GM19467 (cell line): ENCODE measurements around the gene PRKG1.

Experiments
- ATAC-seq: cut with Tn5 transposase; IDR thresholded peaks from one replicate; pipeline ENCODE4 v1.9.1; 2021; ENCODE audit warnings: mild to moderate bottlenecking, moderate library complexity; ENCODE audit not compliant: unreplicated experiment

The PRKG1 gene

DNA sequence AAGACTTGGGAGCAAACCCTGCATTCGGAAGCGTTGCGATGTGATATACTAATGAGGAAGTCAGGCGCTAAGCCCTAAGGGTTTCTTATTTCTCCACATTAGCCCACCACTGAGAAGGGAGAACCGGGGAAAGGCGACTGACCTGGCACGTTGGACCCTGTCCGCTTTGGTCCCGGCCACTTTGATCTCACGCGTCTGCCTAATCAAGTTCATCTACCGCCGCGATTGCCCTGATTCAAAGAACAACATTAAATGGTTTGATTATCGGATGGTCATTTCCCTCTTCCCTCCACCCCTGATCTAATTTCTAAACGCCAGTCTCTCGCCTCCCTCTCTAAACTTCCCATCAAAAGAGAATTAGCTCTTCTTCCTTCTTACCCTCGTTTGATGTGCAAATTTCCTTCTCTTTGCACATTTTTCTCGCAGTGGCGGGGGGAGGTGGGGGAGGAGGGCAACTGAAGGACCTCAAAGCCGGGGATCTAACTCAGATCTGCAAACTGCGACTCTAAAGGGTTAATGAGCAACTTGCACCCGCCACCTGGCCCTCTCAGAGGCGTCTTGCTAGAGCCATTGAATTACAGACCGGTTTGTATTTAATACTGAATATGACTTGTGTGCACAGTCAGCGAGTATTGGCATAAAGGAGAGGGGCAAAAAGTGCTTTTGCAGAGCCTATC is 1239.1 kb downstream of the PRKG1 start:
- ATAC-seq = no peak

DNA sequence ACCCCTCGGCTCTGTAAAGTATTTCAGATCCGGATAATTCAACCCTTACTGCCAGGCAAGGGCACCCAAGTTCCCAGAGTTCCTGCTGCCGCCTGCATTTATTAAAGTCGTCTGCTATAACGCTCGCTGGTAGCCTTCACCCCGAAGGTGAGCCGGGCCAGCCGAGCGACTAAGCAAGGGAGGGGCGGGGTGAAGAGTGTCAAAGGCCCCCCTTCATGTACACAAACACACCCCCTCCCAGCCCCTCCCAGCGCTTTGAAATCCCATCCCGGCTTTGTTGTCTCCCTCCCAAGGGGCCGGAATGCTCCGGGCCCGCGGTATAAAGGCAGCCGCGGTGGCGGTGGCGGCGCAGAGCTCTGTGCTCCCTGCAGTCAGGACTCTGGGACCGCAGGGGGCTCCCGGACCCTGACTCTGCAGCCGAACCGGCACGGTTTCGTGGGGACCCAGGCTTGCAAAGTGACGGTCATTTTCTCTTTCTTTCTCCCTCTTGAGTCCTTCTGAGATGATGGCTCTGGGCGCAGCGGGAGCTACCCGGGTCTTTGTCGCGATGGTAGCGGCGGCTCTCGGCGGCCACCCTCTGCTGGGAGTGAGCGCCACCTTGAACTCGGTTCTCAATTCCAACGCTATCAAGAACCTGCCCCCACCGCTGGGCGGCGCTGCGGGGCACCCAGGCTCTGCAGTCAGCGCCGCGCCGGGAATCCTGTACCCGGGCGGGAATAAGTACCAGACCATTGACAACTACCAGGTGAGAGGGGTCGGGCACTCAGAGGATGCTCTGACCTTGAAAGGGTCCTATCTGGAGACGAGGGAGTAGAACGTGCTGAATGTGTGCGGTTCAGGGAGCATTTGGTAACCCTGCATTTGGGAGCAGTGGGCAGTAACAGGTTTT is 1239.9 kb downstream of the PRKG1 start, which contains the start of gene DKK1:
Gene DKK1, plus strand, starts transcription at position 349 of the 889 bp plus-strand sequence. Its CDS starts 154 bp downstream, at position 503.
- no peak for ATAC-seq

DNA sequence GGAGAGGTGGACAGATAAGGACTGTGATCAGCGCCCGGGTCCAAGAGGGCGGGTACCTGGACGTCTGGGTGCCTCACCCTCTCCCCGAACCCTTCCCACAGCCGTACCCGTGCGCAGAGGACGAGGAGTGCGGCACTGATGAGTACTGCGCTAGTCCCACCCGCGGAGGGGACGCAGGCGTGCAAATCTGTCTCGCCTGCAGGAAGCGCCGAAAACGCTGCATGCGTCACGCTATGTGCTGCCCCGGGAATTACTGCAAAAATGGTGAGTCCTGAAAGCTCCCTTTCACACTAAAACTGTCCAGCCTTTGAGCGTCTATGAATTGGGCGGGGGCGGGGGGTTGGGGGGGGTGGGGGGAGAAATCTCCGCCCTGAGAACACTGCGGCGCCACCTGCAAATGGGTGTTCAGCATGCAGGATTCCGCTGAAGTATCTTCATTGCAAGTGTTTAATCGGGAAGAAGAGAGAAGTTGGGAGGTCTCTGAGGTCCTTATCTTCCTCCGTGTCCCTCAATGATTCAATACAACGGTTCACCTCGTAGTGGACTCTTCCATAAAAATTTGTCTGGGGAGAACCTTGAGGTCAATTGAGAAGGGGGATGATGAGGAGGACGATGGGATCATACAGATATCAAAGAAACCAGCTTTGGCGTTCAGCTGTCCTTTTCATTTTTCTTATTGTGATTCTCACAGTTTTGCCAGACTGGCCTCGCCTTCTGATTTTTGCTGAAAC is 1240.7 kb downstream of the PRKG1 start:
- ATAC-seq = no peak

DNA sequence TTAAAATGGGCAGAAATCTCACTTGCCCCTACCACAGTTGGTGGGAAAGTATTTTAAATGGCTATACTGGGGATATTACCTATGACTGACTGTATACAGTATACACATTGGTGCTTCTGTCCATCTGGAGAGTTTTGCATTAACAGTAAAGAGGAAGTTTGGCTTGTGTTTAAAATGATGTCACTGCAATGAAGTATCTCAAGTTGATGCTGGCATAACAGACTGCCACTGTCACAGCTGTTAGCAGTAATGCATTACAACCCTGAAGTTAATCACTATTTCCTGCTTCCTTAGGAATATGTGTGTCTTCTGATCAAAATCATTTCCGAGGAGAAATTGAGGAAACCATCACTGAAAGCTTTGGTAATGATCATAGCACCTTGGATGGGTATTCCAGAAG is 1241.7 kb downstream of the PRKG1 start:
- ATAC-seq = no peak

DNA sequence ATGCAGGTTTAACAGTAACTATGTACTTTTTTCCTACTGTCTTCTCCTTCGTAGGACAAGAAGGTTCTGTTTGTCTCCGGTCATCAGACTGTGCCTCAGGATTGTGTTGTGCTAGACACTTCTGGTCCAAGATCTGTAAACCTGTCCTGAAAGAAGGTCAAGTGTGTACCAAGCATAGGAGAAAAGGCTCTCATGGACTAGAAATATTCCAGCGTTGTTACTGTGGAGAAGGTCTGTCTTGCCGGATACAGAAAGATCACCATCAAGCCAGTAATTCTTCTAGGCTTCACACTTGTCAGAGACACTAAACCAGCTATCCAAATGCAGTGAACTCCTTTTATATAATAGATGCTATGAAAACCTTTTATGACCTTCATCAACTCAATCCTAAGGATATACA is 1242.2 kb downstream of the PRKG1 start:
- ATAC-seq = no peak

DNA sequence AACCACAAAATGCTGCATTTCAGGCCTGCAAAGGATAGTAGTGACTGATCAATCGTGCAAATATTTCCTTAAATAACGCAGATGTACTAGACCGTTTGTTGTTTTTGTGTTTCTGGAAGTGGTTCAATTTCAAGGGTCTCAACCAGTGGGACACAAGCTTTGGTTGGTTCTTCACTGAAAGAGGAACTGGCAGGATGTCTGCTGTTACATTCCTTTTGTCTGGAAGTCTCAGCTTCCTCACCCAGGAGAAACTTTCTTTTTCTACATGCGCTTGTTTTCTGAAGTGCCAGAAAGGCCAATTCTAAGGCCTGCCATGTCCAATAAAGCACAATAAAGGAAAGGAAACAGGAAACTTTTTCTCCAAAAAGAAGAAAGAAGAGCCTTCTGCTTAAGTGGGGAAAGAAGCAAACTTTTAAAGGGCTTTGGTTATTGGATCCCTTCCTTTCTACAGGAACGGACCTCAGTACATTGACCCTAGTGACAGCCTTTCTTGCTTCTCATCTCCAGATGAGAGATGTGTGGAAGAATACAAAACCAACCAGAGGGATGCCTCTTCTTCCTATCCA is 1243.9 kb downstream of the PRKG1 start:
- no peak for ATAC-seq

DNA sequence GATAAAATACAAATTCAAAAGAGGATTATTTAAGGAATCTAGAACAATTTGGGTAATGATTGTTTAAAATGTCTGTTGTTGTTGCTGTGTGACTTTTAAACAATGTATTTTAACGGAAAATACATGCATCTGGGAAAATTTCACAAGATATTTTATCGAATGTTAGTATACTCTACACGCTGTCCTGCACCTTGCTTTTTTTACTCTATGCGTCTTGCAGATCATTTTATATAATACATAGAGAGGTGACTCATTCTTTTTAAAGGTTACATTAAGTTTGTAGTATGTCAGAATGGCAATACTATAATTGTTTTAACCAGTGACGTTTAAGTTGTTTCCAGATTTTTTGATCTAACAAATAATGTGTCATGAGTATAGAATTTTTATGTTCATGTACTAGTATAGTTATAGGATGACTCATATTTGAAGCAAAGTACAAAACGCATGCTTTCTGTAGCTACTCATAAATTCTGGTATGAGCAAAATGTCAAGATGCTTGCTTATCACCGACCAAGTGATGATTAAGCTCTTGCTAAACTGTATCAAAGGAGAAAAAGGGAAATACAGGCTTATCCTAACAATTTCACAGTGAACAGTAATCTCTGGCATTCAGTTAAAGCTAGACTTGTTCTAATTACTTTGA is 1244.7 kb downstream of the PRKG1 start:
- ATAC-seq = no peak

DNA sequence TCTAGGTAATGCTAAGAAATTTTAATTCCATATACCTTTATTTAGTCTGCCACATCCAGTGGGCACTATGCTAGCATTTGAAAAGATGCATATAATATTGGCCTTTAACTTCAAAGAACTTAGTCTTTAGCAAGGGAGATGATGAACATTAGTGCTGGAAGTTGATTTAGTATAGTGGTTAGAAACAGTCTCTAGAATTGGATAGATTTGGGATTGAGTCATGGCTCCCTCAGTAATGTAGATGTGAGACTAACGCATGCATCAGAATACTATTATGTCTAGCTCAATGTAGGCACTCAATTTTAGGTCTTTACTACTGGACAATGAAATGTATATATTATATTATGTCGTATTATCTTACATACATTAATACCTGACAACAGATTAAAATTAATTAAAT is 1245.6 kb downstream of the PRKG1 start:
- ATAC-seq = no peak

DNA sequence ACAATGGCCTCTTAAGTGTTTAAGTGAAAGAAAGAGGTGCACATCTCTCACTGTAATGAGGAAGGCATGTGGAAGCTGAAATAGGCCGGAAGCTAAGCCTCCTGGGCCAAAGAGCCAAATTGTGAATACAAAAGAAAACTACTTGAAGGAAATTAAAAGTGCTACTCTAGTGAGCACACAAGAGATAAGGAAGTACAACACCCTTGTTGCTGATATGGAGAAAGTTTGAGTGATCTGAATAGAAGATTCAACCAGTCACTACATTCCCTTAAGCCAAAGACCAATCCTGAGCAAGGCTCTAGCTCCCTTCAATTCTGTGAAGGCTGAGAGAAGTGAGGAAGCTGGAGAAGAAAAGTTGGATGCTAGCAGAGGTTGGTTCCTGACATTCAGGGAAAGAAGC is 1248.0 kb downstream of the PRKG1 start:
- no peak for ATAC-seq

DNA sequence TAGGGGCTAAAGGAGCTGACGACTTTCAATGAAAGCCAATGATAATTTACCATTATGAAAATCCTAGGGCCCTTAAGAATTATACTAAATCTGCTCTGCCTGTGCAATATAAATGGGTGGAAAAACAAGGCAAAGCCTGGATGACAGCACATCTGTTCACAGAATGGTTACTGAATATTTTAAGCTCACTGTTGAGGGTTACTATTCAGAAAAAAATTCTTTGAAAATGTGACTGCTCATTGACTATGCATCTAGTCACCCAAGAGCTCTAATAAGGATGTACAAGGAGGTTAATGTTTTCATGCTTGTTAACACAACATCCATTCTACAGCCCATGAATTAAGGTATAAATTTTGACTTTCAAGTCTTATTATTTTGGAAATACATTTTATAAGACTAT is 1248.6 kb downstream of the PRKG1 start:
- ATAC-seq = no peak

DNA sequence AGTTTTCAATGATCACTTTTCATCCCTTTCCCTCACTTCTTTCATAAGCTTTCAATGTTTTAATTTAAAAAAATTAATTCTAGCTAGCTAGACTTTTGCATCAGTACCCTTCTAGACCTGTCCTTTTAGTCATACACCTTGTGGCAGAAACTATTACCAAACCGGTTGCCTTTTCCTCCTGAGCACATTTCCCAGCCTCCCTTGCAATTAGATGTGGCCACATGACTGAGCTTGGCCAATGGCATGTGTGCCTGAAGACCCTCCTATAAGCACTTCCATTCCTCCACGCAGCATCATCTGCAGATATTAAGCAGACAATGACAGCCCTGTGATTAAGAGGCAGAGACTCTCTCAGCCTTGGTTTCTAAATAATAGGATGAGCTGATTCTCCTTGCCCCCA is 1252.1 kb downstream of the PRKG1 start:
- ATAC-seq = no peak

DNA sequence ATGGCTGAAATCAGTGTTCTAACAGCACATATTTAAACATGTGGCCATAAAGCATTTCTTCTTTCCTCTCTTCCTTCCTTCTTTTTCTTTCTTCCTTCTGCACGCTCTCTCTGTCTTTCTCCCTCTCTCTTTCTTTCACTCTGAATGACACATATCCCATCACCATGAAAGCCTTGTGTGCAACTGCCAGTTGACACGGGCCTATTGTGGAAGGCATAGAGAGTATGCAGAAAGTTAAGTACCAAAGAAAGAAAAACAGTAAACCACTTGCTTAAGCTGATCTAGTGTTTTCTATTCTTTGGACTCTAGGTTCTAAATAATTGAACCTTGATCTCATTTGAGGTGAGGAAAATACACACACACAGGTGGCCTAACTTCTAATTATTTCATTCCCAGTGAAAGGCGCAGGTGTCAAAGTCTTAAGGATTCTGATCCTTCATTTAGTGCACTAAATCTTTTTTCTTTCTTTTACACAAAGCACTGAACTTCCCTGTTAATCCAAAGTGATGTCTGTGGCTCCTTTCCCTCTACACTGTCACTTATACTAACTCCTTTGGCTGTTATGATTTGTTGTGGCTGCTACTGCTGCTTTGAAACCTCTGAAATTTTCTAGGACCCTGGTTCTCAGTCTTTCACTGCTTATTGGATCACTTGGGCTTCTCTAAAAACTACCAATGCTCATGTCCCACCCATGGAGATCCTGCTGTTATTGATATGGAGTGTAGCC is 1257.5 kb downstream of the PRKG1 start:
- ATAC-seq = no peak

DNA sequence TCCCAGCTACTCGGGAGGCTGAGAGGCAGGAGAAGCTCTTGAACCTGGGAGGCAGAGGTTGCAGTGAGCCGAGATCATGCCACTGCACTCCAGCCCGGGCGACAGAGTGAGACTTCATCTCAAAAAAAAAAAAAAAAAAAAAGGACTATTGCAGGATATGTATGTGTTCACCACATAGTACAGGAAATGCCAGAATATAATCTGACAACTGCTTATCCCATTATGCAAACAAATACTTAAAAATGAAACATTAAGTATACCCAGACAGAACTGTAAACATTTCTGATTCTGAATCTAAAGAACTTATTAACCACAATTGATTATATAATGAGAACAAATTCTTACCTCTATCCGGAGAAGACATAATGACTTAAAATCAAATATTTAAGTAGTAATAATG is 1258.5 kb downstream of the PRKG1 start:
- no peak for ATAC-seq

DNA sequence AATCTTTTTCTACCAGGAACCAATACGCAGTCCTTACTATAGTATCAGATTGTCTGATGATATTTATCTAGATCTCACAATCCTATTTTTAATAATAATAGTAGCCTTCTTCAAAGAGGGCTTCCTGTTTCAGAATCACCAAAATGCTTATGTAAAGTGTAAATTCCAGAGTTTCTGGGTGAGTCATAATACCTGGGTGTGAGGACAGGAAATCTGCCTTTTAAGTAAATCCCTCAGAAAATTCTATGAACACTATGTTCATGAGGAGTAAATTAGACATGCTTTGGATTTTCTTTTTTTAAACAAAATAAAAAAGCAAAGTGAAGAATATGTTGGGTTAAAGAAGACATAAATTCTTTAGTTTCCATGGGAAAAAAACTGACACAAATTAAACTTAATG is 1260.3 kb downstream of the PRKG1 start:
- no peak for ATAC-seq

DNA sequence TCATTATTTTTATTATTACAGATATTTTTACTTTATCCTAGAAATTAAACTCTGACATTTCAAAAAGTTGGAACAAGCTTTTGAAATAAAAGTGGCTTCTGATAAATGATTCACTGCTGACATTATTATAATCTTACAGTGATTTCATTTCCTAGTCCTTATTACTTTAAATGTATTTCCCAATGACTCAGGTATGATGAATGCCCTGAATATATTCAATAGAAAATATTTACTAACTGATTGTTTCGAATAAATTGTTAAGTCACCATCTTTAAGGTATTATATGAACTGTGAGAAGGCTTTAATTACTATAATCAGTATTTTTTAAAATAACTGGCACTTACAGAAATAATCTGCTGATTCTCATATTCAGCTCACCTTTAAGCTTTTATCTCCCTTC is 1261.4 kb downstream of the PRKG1 start:
- ATAC-seq = no peak

DNA sequence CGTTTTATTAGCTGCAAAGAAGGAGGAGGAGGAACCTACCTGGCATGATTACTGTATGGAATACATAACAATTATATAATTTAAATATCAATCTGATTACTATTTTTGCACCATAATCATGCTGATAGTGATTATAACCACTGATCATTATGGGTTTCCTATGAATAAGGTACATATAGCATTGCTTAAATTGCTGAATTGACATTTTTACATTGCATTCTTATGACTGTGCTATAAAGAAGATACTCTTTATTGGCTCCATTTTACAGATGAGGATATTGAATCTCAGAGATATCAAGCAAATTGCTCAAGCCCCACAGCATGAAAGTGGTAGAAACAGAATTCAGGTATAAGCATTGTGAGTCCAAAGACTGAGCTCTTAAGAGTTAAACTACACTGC is 1262.9 kb downstream of the PRKG1 start:
- no peak for ATAC-seq

DNA sequence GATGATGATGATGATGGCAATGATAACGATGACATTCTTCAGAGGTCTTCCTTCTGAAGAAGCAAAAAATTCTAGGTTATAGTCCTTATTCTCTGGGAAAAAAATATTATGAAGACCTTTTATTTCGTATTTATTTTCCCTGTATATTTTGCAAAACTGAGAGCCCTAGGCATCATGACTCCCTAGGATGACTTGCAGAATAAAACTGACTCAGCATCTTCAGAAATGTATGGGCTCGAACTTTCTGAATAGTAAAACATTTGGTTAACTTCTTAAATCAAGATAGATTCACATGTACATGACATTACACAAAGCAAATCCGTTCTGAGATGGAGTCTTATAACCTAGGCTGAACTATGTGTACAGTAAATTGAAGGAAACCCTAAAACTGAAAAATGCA is 1269.2 kb downstream of the PRKG1 start:
- ATAC-seq = no peak

DNA sequence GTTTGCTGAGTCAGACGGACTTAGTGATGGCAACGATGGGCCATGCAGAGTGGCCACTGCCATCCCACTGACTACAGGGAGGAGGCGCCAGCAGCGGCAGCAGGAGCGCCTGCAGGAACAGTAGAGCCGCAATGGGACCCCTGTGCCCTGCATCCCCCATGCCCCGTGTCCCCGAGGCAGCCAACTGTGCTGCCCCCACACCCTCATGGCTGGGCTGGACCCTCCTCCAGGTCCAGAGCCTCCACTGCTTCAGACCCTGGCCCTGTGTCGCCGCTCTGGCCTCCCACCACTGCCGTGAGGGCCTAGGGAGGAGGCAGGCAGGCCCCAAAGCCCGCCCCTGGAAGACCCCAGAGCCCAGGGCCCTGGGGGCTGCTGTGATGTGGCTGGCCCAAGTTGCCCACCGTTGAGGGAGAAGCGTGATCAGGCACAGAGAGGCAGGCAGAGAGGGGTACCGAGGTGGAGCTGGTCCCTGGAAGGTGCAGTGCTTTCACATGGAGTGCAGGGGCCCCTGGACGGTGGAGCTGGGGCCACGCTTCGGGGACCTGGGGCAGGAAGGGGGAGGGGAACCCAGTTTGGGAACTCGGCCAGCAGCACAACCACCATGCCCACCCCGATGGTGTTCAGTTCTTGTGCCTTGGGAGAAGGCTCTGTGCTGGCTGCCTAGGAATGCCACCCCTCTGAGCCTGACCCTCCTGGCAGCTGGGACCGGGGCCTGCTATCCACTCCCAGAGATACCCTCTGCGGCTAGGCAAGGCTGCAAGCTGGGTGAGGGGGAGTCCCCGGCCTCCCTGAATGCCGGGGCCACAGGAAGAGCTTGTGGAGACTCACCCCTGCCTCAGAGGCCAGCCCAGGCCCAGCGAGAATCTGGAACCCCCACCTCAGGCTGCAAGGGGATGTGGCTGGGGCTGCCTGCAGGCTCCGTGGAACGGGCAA is 1272.4 kb downstream of the PRKG1 start:
- ATAC-seq = no peak

DNA sequence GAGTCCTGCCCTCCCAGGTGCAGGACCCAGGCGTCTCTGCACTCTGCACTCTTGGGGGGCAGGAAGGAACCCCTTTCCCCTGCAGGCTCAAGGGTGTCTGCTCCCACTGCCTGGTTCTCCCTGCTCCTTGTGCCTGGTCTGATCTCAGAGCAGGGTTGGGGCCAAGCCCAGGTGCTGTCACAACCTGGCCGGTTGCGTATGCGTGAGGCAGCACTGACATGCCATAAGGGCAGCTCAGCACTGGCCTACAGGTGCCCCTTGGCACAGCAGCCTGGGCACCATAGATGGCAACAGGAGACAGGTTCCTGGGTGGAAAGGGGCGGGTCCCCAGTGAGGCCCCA is 1273.0 kb downstream of the PRKG1 start:
- no peak for ATAC-seq
